ENCODE measurements around the gene CHRM1.
"Not testable (repeated sequence)": the region's sequence is repeated elsewhere in the genome, so short reads cannot be mapped to it uniquely, and the experiment has no call there.

CHRM1 gene

DNA sequence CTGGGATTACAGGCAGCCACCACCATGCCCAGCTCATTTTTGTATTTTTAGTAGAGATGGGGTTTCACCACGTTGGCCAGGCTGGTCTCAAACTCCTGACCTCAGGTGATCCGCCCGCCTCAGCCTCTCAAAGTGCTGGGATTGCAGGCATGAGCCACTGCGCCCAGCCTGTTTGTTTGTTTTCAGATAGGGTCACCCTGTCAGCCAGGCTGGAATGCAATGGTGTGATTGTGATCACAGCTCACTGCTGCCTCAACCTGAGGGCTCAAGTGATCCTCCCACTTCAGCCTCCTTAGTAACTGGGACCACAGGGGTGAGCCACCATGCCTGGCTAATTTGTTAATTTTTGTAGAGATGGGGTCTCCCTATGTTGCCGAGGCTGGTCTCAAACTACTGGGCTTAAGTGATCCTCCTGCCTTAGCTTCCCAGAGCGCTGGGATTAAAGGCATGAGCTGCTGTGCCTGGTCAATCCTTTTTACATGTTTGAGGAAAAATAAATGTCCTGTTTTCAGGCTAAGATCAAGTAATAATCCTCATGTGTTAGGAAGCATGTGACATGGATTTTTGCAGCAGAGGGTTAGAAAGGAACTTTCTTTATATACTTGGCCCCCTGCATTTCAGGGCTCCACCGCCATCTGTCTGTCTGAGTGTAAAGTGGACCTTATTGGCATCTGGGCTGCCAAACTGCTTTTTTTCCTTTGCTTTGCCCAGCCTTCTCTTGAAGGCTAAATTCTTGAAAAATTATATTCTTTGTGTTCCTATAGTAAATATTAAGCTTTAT, 45.3 kb downstream of the CHRM1 start:
- no peak for DNase-seq (ENCODE audit: low read depth)

DNA sequence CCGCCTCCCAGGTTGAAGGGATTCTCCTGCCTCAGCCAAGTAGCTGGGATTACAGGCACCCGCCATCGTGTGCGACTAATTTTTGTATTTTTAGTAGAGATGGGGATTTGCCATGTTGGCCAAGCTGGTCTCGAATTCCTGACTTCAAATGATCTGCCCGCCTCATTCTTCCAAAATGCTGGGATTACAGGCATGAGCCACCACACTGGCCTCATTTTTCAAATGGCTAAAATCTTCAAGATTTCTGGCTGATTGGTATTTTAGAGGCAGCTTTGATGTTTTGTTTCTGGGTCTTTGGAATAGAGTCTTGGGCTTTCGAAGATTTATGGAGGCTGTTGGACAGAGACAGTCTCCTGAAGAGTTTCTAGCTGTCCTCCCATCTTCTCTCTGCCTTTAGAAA, 46.3 kb downstream of the CHRM1 start:
- no peak for DNase-seq (ENCODE audit: low read depth)

GRCh38 chr11:62865635-62866034, 55.5 kb downstream of the CHRM1 start:
- DNase-seq (ENCODE audit: low read depth), result no peak

GRCh38 chr11:62863687-62864335, 57.4 kb downstream of the CHRM1 start:
- no peak for DNase-seq (ENCODE audit: low read depth)

- DNase-seq (ENCODE audit: low read depth), result not testable (repeated sequence)
These were observed 59.5 kb downstream of the CHRM1 start for GRCh38 chr11:62861564-62862192.

DNA sequence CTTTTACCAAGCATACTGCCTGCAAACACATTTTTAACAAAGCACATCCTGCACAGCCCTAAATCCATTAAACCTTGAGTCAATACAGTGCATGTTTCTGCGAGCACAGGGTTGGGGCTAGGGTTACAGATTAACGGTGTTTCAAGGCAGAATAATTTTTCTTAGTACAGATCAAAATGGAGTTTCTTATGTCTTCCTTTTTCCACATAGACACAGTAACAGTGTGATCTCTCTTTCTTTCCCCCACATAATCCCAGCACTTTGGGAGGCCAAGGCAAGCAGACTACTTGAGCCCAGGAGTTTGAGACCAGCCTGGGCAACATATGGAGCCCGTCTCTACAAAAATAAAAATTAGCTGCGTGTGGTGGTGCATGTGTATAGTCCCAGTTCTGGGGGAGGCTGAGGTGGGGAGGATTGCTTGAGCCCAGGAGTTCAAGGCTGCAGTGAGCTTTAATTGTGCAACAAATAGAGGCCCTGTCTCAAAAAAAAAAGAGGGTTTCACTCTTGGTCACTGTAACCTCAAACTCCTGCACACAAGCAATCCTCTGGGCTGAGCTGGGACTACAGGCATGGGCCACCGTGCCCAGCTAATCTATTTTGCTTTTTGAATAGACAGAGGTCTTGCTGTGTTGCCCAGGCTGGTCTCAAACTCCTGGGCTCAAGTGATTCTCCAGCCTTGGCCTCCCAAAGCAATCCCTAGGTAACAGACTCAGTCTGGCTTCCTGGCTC, 60.2 kb downstream of the CHRM1 start:
- DNase-seq (ENCODE audit: low read depth), result no peak

DNA sequence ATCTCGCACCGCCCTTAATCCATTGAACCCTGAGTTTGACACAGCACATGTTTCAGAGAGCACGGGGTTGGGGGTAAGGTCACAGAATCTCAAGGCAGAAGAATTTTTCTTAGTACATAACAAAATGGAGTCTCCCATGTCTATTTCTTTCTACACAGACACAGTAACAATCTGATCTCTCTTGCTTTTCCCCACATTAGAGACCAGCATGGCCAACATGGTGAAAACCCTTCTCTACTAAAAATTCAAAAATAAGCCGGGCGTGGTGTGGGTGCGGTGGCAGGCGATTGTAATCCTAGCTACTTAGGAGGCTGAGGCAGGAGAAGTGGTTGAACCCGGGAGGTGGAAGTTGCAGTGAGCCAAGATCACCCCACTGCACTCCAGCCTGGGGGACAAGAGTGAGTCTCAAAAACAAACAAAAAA, 61.9 kb downstream of the CHRM1 start:
- not testable (repeated sequence) for DNase-seq (ENCODE audit: low read depth)
